ENCODE data around the gene RHBDL3. TPM values are rescaled to one million over a fixed set of nuclear protein-coding genes. Genes with fewer than 3 reads are reported as not detected.

Gene RHBDL3
- total and polyA plus RNA-seq, 2 donors (not counting 3 experiments of a cell fraction or from before 2014, with no cell fraction given): 0.11 to 0.20 TPM

DNA sequence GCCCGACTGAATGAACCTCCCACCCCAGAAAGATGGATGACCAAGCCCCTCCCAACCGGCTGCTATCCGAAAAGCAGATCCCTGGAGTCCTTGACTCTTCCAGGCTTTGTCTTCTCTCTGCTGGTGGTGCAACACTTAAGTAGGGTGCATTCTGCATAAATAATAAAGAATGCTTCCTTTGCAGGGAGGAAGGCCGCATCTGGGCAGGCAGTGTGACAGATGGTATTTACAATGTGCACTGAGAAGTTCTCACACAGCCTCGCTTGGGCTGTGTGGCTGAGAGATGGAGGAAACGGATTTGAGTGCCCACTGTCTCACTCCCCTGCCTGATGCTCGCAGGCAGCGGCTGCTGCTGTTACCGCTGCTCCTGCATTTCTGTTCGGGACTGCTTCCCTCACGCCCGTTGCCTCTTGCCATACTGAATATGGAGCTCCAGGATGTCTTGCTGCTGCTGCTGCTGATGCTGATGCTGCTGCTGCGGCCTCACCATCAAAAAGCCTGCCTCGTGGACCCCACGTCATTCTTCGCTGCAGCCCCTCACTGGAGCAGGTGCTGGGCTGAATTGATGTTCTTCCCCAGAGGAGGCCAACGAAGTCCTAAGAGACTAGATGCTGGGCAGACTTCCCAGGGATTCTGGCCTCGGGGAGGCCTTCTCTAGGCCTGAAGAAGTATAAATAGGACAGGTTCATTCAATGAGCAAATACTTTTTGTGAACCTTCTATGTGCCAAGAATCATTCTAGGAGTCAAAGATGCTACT is 7.1 kb upstream of the RHBDL3 start:
- Histone ChIP-seq H3K4me2 (ENCODE audit: insufficient read depth, low read length) (no peak overlapping the region), H4K20me1 (replicated peaks; ENCODE audit: control insufficient read depth, extremely low read depth, insufficient read depth, low read length) (no peaks in the 10 kb centered on the region), H3K9me3 (replicated peaks; ENCODE audit: control insufficient read depth, insufficient read depth, low read length) (no peaks in the 10 kb centered on the region), H3K9ac (replicated peaks; ENCODE audit: extremely low read depth, insufficient read depth, low read length) (no peak overlapping the region), H3K27ac (ENCODE audit: insufficient read depth, low read depth, low read length) (no peak overlapping the region), H3K4me3 (replicated peaks in 1 of 3; ENCODE audit: insufficient read depth in 1 of 3, low read depth in 1 of 3, low read length in 3 of 3) (no peak overlapping the region), H3K9me1 (replicated peaks; ENCODE audit: control insufficient read depth, extremely low read depth, insufficient read depth, low read length) (no peaks in the 10 kb centered on the region), H3K4me1 (ENCODE audit: control insufficient read depth, extremely low read depth, insufficient read depth, low read length) (peaks cover 2% of the 10 kb centered on the region), H2AFZ (ENCODE audit: low read depth, low read length) (no peak overlapping the region), H3K27me3 (ENCODE audit: control insufficient read depth in 2 of 2, insufficient read depth in 2 of 2, low read length in 2 of 2) (peaks cover 16 to 38% of the 10 kb centered on the region in 2 experiments), H3K36me3 (ENCODE audit: control insufficient read depth in 2 of 2, extremely low read depth in 1 of 2, insufficient read depth in 2 of 2, low read length in 2 of 2) (no peaks in the 10 kb centered on the region), H3K79me2 (ENCODE audit: control insufficient read depth, insufficient read depth, low read length) (no peaks in the 10 kb centered on the region)
- intact Hi-C loops (cut with micrococcal nuclease): no loop called here
- no peak for DNase-seq (ENCODE audit: low read depth, low spot score)
- POLR2A ChIA-PET: no interaction called here
- CTCF ChIA-PET: interaction anchor here (1.1 to 1.5 kb wide), 3 partner anchors 36 to 60 kb away, joined by 3 to 4 read pairs (median 3); no protein-coding TSS in a partner anchor
- no peak for FAIRE-seq
- TF ChIP-seq MYC (IDR thresholded peaks at IDR 0.05; ENCODE audit: low read depth, low read length) (no peak), FOS (IDR thresholded peaks at IDR 0.05; ENCODE audit: borderline replicate concordance, insufficient read depth, low read length) (no peak), EZH2 (IDR thresholded peaks at IDR 0.05; ENCODE audit: borderline replicate concordance, low read depth, low read length, severe bottlenecking) (no peak), POLR2AphosphoS5 (IDR thresholded peaks at IDR 0.05; ENCODE audit: insufficient read depth, low read depth, low read length) (no peak), JUN (IDR thresholded peaks at IDR 0.05; ENCODE audit: borderline replicate concordance, insufficient read depth, insufficient read length, low read depth) (no peak), GATA2 (IDR thresholded peaks at IDR 0.05; ENCODE audit: insufficient read depth, insufficient read length, low read depth, low read length) (no peak), POLR2A (IDR thresholded peaks at IDR 0.05; ENCODE audit: low read depth, low read length) (no peak)
- TF ChIP-seq, protein P1, sequence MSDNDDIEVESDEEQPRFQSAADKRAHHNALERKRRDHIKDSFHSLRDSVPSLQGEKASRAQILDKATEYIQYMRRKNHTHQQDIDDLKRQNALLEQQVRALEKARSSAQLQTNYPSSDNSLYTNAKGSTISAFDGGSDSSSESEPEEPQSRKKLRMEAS (IDR thresholded peaks at IDR 0.05; ENCODE audit: insufficient read depth, insufficient read length): no peak
- TF ChIP-seq, protein P2, sequence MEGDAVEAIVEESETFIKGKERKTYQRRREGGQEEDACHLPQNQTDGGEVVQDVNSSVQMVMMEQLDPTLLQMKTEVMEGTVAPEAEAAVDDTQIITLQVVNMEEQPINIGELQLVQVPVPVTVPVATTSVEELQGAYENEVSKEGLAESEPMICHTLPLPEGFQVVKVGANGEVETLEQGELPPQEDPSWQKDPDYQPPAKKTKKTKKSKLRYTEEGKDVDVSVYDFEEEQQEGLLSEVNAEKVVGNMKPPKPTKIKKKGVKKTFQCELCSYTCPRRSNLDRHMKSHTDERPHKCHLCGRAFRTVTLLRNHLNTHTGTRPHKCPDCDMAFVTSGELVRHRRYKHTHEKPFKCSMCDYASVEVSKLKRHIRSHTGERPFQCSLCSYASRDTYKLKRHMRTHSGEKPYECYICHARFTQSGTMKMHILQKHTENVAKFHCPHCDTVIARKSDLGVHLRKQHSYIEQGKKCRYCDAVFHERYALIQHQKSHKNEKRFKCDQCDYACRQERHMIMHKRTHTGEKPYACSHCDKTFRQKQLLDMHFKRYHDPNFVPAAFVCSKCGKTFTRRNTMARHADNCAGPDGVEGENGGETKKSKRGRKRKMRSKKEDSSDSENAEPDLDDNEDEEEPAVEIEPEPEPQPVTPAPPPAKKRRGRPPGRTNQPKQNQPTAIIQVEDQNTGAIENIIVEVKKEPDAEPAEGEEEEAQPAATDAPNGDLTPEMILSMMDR (IDR thresholded peaks at IDR 0.05; ENCODE audit: extremely low read depth in 1 of 2, insufficient read depth in 1 of 2, low read depth in 1 of 2, low read length in 2 of 2): no peak
- dilution Hi-C loops (cut with MboI; ENCODE audit: extremely low pct_ligation_motif_present, low sequenced_read_pairs): no loop called here
- BruUV-seq (replicated peaks): no TSS peak

All from endothelial cell of umbilical vein (primary cell).